Cardiac muscle cell (in vitro differentiated cells and primary cell): ENCODE data around the gene KLF7. TPM values are rescaled to one million over a fixed set of nuclear protein-coding genes. Genes with fewer than 3 reads are reported as not detected.
A peak's percentile ranks its signal among the peaks of the same experiment; 100 is the strongest.

ENCODE experiments used
- DNase-seq, 2 donors: peaks; one replicate each; pipeline versions ENCODE4 v3.0.0 to v3.0.0-alpha.2; 2010 to 2017; ENCODE audit warnings: low read depth in 1 of 2, low spot score in 1 of 2
- H3K27ac ChIP-seq: fragments of 200-600 bp; sonication (generic); 2 replicates; pipeline ENCODE4 v1.5.1; 2016
- H3K27me3 ChIP-seq: fragments of 200-600 bp; sonication (generic); 2 replicates; pipeline ENCODE4 v1.6.0; 2016; ENCODE audit warnings: control low read depth
- H3K36me3 ChIP-seq: fragments of 200-600 bp; sonication (generic); 2 replicates; pipeline ENCODE4 v1.5.1; 2016; ENCODE audit warnings: control low read depth
- H3K4me1 ChIP-seq: fragments of 200-600 bp; sonication (generic); 2 replicates; pipeline ENCODE4 v1.8.1; 2017; ENCODE audit warnings: low read depth, mild to moderate bottlenecking, mixed run types
- H3K4me3 ChIP-seq: fragments of 200-600 bp; sonication (generic); 2 replicates; pipeline ENCODE4 v1.5.1; 2016; ENCODE audit warnings: mild to moderate bottlenecking
- H3K9me3 ChIP-seq: fragments of 200-600 bp; sonication (generic); 2 replicates; pipeline ENCODE4 v1.5.1; 2017; ENCODE audit warnings: low read depth, mild to moderate bottlenecking, control low read depth
- polyA plus RNA-seq: library from polyadenylated mRNA; unstranded; fragments of >200 nt; fragmentation: Nextera tagmentation; extraction: Ambion mirVana; gene quantifications from 2 replicates; pipeline ENCODE4 v1.2.1, GENCODE V29; 2016
- total RNA-seq: library from RNA; depleted of rRNA; stranded (reverse); fragments of >200 nt; gene quantifications from 2 replicates; pipeline ENCODE4 v1.2.3, GENCODE V29; 2016
- TF ChIP-seq, protein P1 (sequence below): IDR thresholded peaks from 2 replicates; pipeline ENCODE4 v1.5.1; 2012; ENCODE audit warnings: low read depth, mild to moderate bottlenecking, low read length

The KLF7 gene
- total and polyA plus RNA-seq, 2 experiments from 2014 or later = 8.3 to 9.3 TPM

DNA sequence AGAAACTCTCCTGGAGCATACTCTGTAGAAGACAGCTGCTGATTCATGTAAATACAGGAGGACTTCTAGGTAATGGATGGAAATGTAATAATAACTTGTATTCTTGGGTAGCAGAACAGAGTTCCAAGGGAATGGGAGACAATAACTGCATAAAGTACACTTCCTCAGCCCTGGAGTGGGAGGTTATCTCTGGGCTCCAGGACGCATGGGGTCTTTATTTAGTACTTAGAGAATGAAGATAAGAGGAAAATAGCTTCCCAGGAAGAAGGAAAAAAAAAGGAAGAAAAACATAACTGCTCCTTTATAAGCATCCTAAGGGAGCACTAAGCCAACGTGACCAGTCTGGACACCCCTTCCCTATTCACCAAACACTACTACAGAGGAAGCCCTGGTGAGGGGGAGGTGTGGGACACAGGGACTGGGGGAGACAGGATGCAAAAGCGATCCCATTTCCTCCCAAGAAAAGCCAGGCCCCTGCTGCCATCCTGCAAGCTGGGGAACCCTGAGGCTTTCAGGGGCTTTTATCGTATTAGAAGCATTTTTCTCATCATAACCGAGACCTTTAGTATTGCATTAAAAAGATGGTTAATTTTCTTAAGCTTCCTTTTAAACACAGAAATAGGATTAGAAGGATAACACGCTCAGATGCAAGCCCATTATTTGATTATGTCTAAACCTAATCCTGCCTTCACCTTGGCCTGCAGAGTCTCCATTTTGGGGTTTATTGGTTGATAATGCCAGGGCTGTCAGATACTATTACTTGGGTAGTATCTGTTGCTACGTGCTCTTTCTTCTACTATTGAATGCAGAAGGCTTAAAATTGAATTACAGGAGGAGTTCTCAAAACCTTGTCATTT is 78.5 kb downstream of the KLF7 start:
- no peak for DNase-seq
- H3K36me3 ChIP-seq = no peaks in the 10 kb centered on the region
- H3K4me3 ChIP-seq = no peak overlapping the region
- H3K27me3 ChIP-seq = no peaks in the 10 kb centered on the region
- TF ChIP-seq, protein P1, sequence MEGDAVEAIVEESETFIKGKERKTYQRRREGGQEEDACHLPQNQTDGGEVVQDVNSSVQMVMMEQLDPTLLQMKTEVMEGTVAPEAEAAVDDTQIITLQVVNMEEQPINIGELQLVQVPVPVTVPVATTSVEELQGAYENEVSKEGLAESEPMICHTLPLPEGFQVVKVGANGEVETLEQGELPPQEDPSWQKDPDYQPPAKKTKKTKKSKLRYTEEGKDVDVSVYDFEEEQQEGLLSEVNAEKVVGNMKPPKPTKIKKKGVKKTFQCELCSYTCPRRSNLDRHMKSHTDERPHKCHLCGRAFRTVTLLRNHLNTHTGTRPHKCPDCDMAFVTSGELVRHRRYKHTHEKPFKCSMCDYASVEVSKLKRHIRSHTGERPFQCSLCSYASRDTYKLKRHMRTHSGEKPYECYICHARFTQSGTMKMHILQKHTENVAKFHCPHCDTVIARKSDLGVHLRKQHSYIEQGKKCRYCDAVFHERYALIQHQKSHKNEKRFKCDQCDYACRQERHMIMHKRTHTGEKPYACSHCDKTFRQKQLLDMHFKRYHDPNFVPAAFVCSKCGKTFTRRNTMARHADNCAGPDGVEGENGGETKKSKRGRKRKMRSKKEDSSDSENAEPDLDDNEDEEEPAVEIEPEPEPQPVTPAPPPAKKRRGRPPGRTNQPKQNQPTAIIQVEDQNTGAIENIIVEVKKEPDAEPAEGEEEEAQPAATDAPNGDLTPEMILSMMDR = no peak
- peaks cover 71% of the 10 kb centered on the region for H3K4me1 ChIP-seq
- H3K9me3 ChIP-seq = no peaks in the 10 kb centered on the region
- peak overlapping the region; percentile 68 for H3K27ac ChIP-seq

DNA sequence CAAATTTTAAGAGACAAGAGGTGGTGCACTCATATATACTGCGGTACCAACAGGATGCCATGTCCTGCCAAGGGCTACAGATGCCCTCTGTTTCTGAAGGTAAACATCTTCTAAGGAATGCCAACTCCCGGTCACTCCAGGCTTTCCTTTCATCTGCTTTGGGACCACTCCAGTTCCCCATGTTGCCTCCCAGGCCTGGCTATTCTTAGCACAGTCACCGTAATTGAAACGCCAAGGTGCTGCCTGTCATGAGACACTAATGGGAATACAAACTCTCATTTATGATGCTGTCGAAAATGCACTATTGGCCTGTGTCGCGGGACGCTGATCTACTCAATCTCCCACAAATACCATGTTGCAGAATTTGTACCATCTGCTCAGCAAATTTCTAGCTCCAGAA is 79.6 kb downstream of the KLF7 start:
- DNase-seq = peak in 1 of 2 donors; percentile 72
- Histone ChIP-seq H3K9me3 (no peaks in the 10 kb centered on the region), H3K27ac (peak overlapping the region; percentile 68), H3K4me1 (peaks cover 60% of the 10 kb centered on the region), H3K4me3 (no peak overlapping the region), H3K27me3 (no peaks in the 10 kb centered on the region), H3K36me3 (no peaks in the 10 kb centered on the region)
- TF ChIP-seq, protein P1 = no peak

DNA sequence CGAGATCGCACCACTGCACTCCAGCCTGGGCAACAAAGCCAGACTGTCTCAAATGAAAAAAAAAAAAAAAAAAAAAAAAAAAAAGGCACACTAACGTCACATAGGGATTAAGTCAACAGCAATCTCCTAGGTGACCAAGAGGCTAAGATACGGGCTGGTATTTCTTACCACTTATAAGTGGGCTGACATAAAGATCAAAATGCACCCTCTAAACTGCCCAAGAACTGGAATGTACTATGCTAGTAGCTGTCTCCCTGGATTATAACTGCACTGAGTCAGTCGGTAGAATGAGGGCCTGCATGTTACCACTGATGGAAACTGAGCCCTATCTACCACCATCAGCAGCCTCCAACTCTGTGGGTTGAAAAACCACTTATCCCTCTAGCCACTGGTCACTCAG is 80.6 kb downstream of the KLF7 start:
- no peak overlapping the region for H3K4me3 ChIP-seq
- no peaks in the 10 kb centered on the region for H3K9me3 ChIP-seq
- H3K36me3 ChIP-seq = peaks cover 4% of the 10 kb centered on the region
- H3K27ac ChIP-seq = peak overlapping the region; percentile 68
- no peaks in the 10 kb centered on the region for H3K27me3 ChIP-seq
- DNase-seq = no peak
- H3K4me1 ChIP-seq = peaks cover 50% of the 10 kb centered on the region
- TF ChIP-seq, protein P1 = no peak

DNA sequence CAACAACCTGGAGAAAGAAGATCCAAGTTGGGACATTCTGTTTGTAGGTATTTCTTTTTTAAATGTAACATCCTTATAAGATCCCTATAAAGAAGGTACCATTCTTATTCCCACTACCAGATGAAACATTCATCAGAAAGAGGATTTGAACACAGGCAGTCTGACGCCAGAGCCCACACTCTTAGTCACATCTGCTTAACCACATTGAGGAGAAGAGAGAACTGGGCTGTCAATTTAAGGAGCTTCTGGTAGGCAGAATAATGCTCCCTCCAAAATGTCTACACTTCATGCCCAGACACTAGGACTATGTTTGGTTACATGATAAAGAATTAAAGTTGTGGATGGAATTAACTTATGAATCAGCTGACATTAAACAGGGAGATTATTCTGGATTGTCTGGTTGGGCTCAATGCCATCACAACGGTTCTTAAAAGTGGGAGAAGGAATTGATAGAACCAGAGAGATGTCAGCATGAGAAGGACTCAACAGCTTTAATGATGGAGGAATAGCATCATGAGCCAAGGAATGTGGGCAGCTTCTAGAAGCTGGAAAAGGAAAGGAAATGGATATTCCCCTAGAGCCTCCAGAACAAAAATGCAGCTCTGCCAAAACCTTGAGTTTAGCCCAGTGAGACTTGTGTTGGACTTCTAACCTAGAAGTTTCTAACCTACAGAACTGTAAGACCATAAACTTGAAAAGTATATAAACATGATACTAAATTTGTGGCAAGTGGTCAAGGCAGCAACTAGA is 82.2 kb downstream of the KLF7 start:
- Histone ChIP-seq H3K27ac (no peak overlapping the region), H3K36me3 (peaks cover 4% of the 10 kb centered on the region), H3K4me3 (no peak overlapping the region), H3K4me1 (peaks cover 34% of the 10 kb centered on the region), H3K27me3 (no peaks in the 10 kb centered on the region), H3K9me3 (no peaks in the 10 kb centered on the region)
- DNase-seq = peak in 1 of 2 donors; percentile 54
- TF ChIP-seq, protein P1 = no peak

DNA sequence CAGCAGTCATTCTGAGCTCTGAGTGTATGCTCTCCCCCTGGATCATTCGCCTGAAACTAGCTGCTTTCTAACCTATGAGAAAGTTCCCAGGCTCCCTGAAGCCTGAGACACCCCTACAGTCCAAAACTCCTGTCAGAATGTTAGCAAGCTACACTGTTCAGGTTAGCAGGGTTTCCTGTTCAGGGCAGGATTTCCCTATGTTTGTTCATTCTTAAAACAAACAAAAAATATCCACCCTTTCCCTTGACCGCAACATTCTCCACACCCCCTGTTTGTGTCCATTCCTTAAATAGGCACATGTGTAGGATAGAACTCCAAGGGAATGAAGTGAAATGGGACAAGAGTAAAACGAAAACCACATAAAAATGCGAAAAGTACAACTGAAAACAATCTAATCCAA is 83.1 kb downstream of the KLF7 start:
- DNase-seq = no peak
- Histone ChIP-seq H3K36me3 (peaks cover 4% of the 10 kb centered on the region), H3K27ac (no peak overlapping the region), H3K4me1 (peaks cover 25% of the 10 kb centered on the region), H3K27me3 (no peaks in the 10 kb centered on the region), H3K4me3 (no peak overlapping the region), H3K9me3 (no peaks in the 10 kb centered on the region)
- TF ChIP-seq, protein P1 = no peak
